ENCODE results near the gene METAP2. TPM values are rescaled to one million over a fixed set of nuclear protein-coding genes. Genes with fewer than 3 reads are reported as not detected.
A peak's percentile ranks its signal among the peaks of the same experiment; 100 is the strongest.

METAP2 gene
- total RNA-seq, 8 experiments from 2014 or later: 62.2 to 233 (median 84.0) TPM

GRCh38 chr12:95499772-95500171 lies 25.8 kb downstream of the METAP2 start:
- Histone ChIP-seq H3K27ac (no peak overlapping the region), H3K4me3 (no peak overlapping the region), H3K4me1 (replicated peaks in 1 of 2) (no peaks in the 10 kb centered on the region)
- in situ Hi-C loops (cut with MboI; ENCODE audit: low pct_unique_long_range_greater_than_20kb in 2 of 9, low sequenced_read_pairs in 9 of 9, unreplicated experiment in 9 of 9): no loop called here
- ATAC-seq (replicated peaks in 6 of 8): peak in 1 of 8 experiments; percentile 42
- WGBS, 10 experiments: 43 to 95% (median 82%) methylated on average over 1 to 2 of the region's 2 CpGs; no CpG with 5 or more reads in 4 of the 10 experiments

GRCh38 chr12:95504140-95504539 lies 30.2 kb downstream of the METAP2 start:
- in situ Hi-C loops (cut with MboI; ENCODE audit: low pct_unique_long_range_greater_than_20kb in 2 of 9, low sequenced_read_pairs in 9 of 9, unreplicated experiment in 9 of 9): no loop called here
- Histone ChIP-seq H3K27ac (no peak overlapping the region), H3K4me1 (replicated peaks in 1 of 2) (no peaks in the 10 kb centered on the region), H3K4me3 (no peak overlapping the region)
- no peak for ATAC-seq (replicated peaks in 6 of 8)
- WGBS, 10 experiments: 76 to 100% (median 100%) methylated on average over 1 to 4 of the region's 4 CpGs

GRCh38 chr12:95505039-95505438 lies 31.1 kb downstream of the METAP2 start:
- in situ Hi-C loops (cut with MboI; ENCODE audit: low pct_unique_long_range_greater_than_20kb in 2 of 9, low sequenced_read_pairs in 9 of 9, unreplicated experiment in 9 of 9): no loop called here
- Histone ChIP-seq H3K27ac (no peak overlapping the region), H3K4me3 (no peak overlapping the region), H3K4me1 (replicated peaks in 1 of 2) (no peaks in the 10 kb centered on the region)
- no peak for ATAC-seq (replicated peaks in 6 of 8)
- 83 to 98% (median 96%) methylated on average over 2 to 5 of the region's 5 CpGs; no CpG with 5 or more reads in 4 of the 10 experiments for WGBS, 10 experiments

GRCh38 chr12:95506707-95507523 lies 33.0 kb downstream of the METAP2 start:
- in situ Hi-C loops (cut with MboI; ENCODE audit: low pct_unique_long_range_greater_than_20kb in 2 of 9, low sequenced_read_pairs in 9 of 9, unreplicated experiment in 9 of 9): no loop called here
- Histone ChIP-seq H3K4me1 (replicated peaks in 1 of 2) (no peaks in the 10 kb centered on the region), H3K27ac (no peak overlapping the region), H3K4me3 (no peak overlapping the region)
- ATAC-seq (replicated peaks in 6 of 8): no peak
- 33 to 100% (median 93%) methylated on average over 3 to 7 of the region's 10 CpGs for WGBS, 10 experiments

GRCh38 chr12:95509300-95509699 lies 35.3 kb downstream of the METAP2 start:
- no peak overlapping the region for H3K27ac ChIP-seq
- H3K4me1 ChIP-seq (replicated peaks in 1 of 2): no peaks in the 10 kb centered on the region
- H3K4me3 ChIP-seq: no peak overlapping the region
- in situ Hi-C loops (cut with MboI; ENCODE audit: low pct_unique_long_range_greater_than_20kb in 2 of 9, low sequenced_read_pairs in 9 of 9, unreplicated experiment in 9 of 9): no loop called here
- ATAC-seq (replicated peaks in 6 of 8): no peak
- 35 to 95% (median 83%) methylated on average over 2 to 3 of the region's 3 CpGs; no CpG with 5 or more reads in 3 of the 10 experiments for WGBS, 10 experiments

GRCh38 chr12:95511977-95512376 lies 38.0 kb downstream of the METAP2 start:
- no peak overlapping the region for H3K4me3 ChIP-seq
- peak in 4 of 8 experiments; percentile 25 to 93 (median 92) for ATAC-seq (replicated peaks in 6 of 8)
- 63 to 100% (median 100%) methylated on average over 1 of the region's 1 CpG; no CpG with 5 or more reads in 3 of the 10 experiments for WGBS, 10 experiments

GRCh38 chr12:95513599-95513998 lies 39.6 kb downstream of the METAP2 start:
- WGBS, 10 experiments: 79 to 100% (median 98%) methylated on average over 3 to 5 of the region's 5 CpGs
- Histone ChIP-seq H3K27ac (no peak overlapping the region), H3K4me1 (replicated peaks in 1 of 2) (no peaks in the 10 kb centered on the region), H3K4me3 (no peak overlapping the region)
- no peak for ATAC-seq (replicated peaks in 6 of 8)
- in situ Hi-C loops (cut with MboI; ENCODE audit: low pct_unique_long_range_greater_than_20kb in 2 of 9, low sequenced_read_pairs in 9 of 9, unreplicated experiment in 9 of 9): no loop called here

More at GRCh38 chr12:95511977-95512376, 38.0 kb downstream of the METAP2 start:
- Histone ChIP-seq H3K4me1 (replicated peaks in 1 of 2) (no peaks in the 10 kb centered on the region), H3K27ac (no peak overlapping the region)
- in situ Hi-C loops (cut with MboI; ENCODE audit: low pct_unique_long_range_greater_than_20kb in 2 of 9, low sequenced_read_pairs in 9 of 9, unreplicated experiment in 9 of 9): no loop called here

GRCh38 chr12:95515197-95515596 lies 41.2 kb downstream of the METAP2 start:
- no peak overlapping the region for H3K27ac ChIP-seq
- no peaks in the 10 kb centered on the region for H3K4me1 ChIP-seq (replicated peaks in 1 of 2)
- in situ Hi-C loops (cut with MboI; ENCODE audit: low pct_unique_long_range_greater_than_20kb in 2 of 9, low sequenced_read_pairs in 9 of 9, unreplicated experiment in 9 of 9): no loop called here
- no peak overlapping the region for H3K4me3 ChIP-seq
- 40 to 94% (median 93%) methylated on average over 1 to 3 of the region's 3 CpGs; no CpG with 5 or more reads in 5 of the 10 experiments for WGBS, 10 experiments
- ATAC-seq (replicated peaks in 6 of 8): no peak

- in situ Hi-C loops (cut with MboI; ENCODE audit: low pct_unique_long_range_greater_than_20kb in 2 of 9, low sequenced_read_pairs in 9 of 9, unreplicated experiment in 9 of 9): no loop called here
- Histone ChIP-seq H3K27ac (no peak overlapping the region), H3K4me1 (replicated peaks in 1 of 2) (no peaks in the 10 kb centered on the region), H3K4me3 (no peak overlapping the region)
- ATAC-seq (replicated peaks in 6 of 8): no peak
Measured at GRCh38 chr12:95516757-95517156, 42.8 kb downstream of the METAP2 start.

GRCh38 chr12:95517246-95517645 lies 43.3 kb downstream of the METAP2 start:
- Histone ChIP-seq H3K27ac (no peak overlapping the region), H3K4me1 (replicated peaks in 1 of 2) (no peaks in the 10 kb centered on the region), H3K4me3 (no peak overlapping the region)
- in situ Hi-C loops (cut with MboI; ENCODE audit: low pct_unique_long_range_greater_than_20kb in 2 of 9, low sequenced_read_pairs in 9 of 9, unreplicated experiment in 9 of 9): no loop called here
- ATAC-seq (replicated peaks in 6 of 8): no peak

GRCh38 chr12:95518944-95519343 lies 45.0 kb downstream of the METAP2 start:
- peak in 4 of 8 experiments; percentile 42 to 96 (median 88) for ATAC-seq (replicated peaks in 6 of 8)
- Histone ChIP-seq H3K27ac (no peak overlapping the region), H3K4me1 (replicated peaks in 1 of 2) (no peaks in the 10 kb centered on the region), H3K4me3 (no peak overlapping the region)
- in situ Hi-C loops (cut with MboI; ENCODE audit: low pct_unique_long_range_greater_than_20kb in 2 of 9, low sequenced_read_pairs in 9 of 9, unreplicated experiment in 9 of 9): no loop called here

GRCh38 chr12:95520816-95521215 lies 46.9 kb downstream of the METAP2 start:
- no peaks in the 10 kb centered on the region for H3K4me1 ChIP-seq (replicated peaks in 1 of 2)
- in situ Hi-C loops (cut with MboI; ENCODE audit: low pct_unique_long_range_greater_than_20kb in 2 of 9, low sequenced_read_pairs in 9 of 9, unreplicated experiment in 9 of 9): no loop called here
- H3K27ac ChIP-seq: no peak overlapping the region
- no peak overlapping the region for H3K4me3 ChIP-seq
- WGBS, 10 experiments: 78 to 100% (median 96%) methylated on average over 1 to 6 of the region's 6 CpGs; no CpG with 5 or more reads in 1 of the 10 experiments
- ATAC-seq (replicated peaks in 6 of 8): no peak

GRCh38 chr12:95522692-95523091 lies 48.7 kb downstream of the METAP2 start:
- ATAC-seq (replicated peaks in 6 of 8): no peak
- H3K4me3 ChIP-seq: no peak overlapping the region
- H3K27ac ChIP-seq: no peak overlapping the region
- in situ Hi-C loops (cut with MboI; ENCODE audit: low pct_unique_long_range_greater_than_20kb in 2 of 9, low sequenced_read_pairs in 9 of 9, unreplicated experiment in 9 of 9): no loop called here
- H3K4me1 ChIP-seq (replicated peaks in 1 of 2): no peaks in the 10 kb centered on the region
- WGBS, 10 experiments: 75 to 100% (median 93%) methylated on average over 1 to 7 of the region's 8 CpGs; no CpG with 5 or more reads in 3 of the 10 experiments

GRCh38 chr12:95528431-95528830 lies 54.5 kb downstream of the METAP2 start:
- in situ Hi-C loops (cut with MboI; ENCODE audit: low pct_unique_long_range_greater_than_20kb in 2 of 9, low sequenced_read_pairs in 9 of 9, unreplicated experiment in 9 of 9): loop anchor here in 3 of 9 experiments (25.0 kb wide), 1 partner anchor 416 kb away; no protein-coding TSS in a partner anchor
- H3K27ac ChIP-seq: no peak overlapping the region
- 0 to 100% (median 74%) methylated on average over 1 to 4 of the region's 4 CpGs for WGBS, 10 experiments
- ATAC-seq (replicated peaks in 6 of 8): peak in 1 of 8 experiments; percentile 16
- no peaks in the 10 kb centered on the region for H3K4me1 ChIP-seq (replicated peaks in 1 of 2)
- H3K4me3 ChIP-seq: no peak overlapping the region

Data from motor neuron (in vitro differentiated cells).